ENCODE measurements around the gene RNF41. TPM values are rescaled to one million over a fixed set of nuclear protein-coding genes. Genes with fewer than 3 reads are reported as not detected.
A peak's percentile ranks its signal among the peaks of the same experiment; 100 is the strongest.
"Not testable (repeated sequence)": the region's sequence is repeated elsewhere in the genome, so short reads cannot be mapped to it uniquely, and the experiment has no call there.

Gene RNF41
- polyA plus RNA-seq, 1 of the 3 experiments (the other 2 are of a cell fraction), result 127 TPM

DNA sequence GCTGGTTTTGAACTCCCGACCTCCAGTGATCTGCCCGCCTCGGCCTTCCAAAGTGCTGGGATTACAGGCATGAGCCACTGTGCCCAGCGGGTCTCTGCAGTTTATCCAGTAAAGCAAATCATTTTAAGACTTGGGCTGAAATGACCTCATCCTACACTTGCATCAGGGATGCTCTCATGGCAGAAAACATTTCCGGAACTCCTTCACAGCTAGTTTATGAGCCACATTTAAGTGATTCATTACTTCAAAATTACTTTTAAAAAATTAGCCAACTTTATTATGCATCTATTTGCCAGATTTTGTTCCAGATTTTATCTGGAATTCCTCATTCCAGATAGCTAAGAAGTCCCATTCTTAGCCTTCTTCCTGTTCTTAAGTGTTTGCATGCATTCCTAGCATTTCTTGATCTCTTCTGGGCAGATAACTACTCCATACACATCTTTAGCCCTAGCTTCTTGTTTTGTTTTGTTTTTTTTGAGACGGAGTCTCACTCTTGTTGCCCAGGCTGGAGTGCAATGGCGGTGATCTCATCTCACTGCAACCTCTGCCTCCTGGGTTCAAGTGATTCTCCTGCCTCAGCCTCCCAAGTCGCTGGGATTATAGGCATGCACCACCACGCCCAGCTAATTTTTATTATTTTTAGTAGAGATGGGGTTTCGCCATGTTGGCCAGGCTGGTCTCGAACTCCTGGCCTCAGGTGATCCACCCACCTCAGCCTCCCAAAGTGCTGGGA lies 24.7 kb downstream of the RNF41 start:
- H3K9me2 ChIP-seq; H2AFZ ChIP-seq (ENCODE audit: low read depth); POLR2A ChIA-PET; H3K36me3 ChIP-seq (replicated peaks in 1 of 2; ENCODE audit: control insufficient read depth in 1 of 2, insufficient read depth in 2 of 2, low read length in 1 of 2); DNase-seq; H4K20me1 ChIP-seq (ENCODE audit: insufficient read depth); H3K4me3 ChIP-seq (ENCODE audit: low read depth in 2 of 2, low read length in 1 of 2); H3K27me3 ChIP-seq (ENCODE audit: insufficient read depth); H3K9me3 ChIP-seq; H3K79me2 ChIP-seq (ENCODE audit: insufficient read depth): not testable (repeated sequence)
- WGBS (ENCODE audit: low lambda C conversion rate), result 64% methylated on average over 7 of the region's 11 CpGs
- Histone ChIP-seq H3K9ac (0 out of 2 replicates have a peak overlapping the region, but pooled peaks have one; percentile 9), H3K4me2 (peak overlapping the region; percentile 42; the same call in 1 of the 2 replicates), H3K4me1 (ENCODE audit: control insufficient read depth in 1 of 2, insufficient read depth in 2 of 2, low read depth in 1 of 2, low read length in 1 of 2) (peaks cover 0 to 14% of the 10 kb centered on the region in 2 experiments; a peak in 1 of 4 replicates), H3F3A (replicated peaks; ENCODE audit: insufficient read depth) (peaks cover 31% of the 10 kb centered on the region), H3K27ac (ENCODE audit: low read depth in 2 of 2, low read length in 1 of 2) (peak overlapping the region in 1 of 2 experiments; percentile 77; a peak in 2 of 4 replicates)
- TF ChIP-seq EP300 (IDR thresholded peaks at IDR 0.05; ENCODE audit: borderline replicate concordance in 1 of 2, low read depth in 1 of 2, low read length in 1 of 2) (peak in 1 of 2 experiments; percentile 79; a peak in 2 of 4 replicates), FOXM1 (IDR thresholded peaks at IDR 0.05; ENCODE audit: low read depth) (peak; percentile 74; the same call in 1 of the 2 replicates), TCF12 (IDR thresholded peaks at IDR 0.05) (peak; percentile 86), FOSL2 (IDR thresholded peaks at IDR 0.05; ENCODE audit: borderline replicate concordance, low read depth) (peak; percentile 70), PBX3 (IDR thresholded peaks at IDR 0.05) (peak; percentile 80), JUND (IDR thresholded peaks at IDR 0.05) (peak; percentile 88), ELF1 (IDR thresholded peaks at IDR 0.05) (peak; percentile 79), TEAD4 (IDR thresholded peaks at IDR 0.05; ENCODE audit: borderline replicate concordance, insufficient read depth) (peak; percentile 94), NFIC (IDR thresholded peaks at IDR 0.05; ENCODE audit: borderline replicate concordance) (peak; percentile 65; the same call in 1 of the 2 replicates), RXRA (IDR thresholded peaks at IDR 0.05; ENCODE audit: borderline replicate concordance, low read depth) (peak; percentile 6; the same call in 1 of the 2 replicates)
- CTCF ChIA-PET, result interaction anchor here (1.0 to 10.6 kb wide), 3 partner anchors 8 to 61 kb away, joined by 6 to 123 read pairs (median 37); partner anchors contain the start of genes ANKRD52 and SMARCC2

- Histone ChIP-seq H2AFZ (ENCODE audit: low read depth) (peak overlapping the region; percentile 83), H3K4me1 (ENCODE audit: control insufficient read depth in 1 of 2, insufficient read depth in 2 of 2, low read depth in 1 of 2, low read length in 1 of 2) (peaks cover 2 to 12% of the 10 kb centered on the region in 2 experiments; a peak in 2 of 4 replicates), H3K9me2 (no peaks in the 10 kb centered on the region), H3K9ac (no peak overlapping the region), H3K27me3 (ENCODE audit: insufficient read depth) (no peaks in the 10 kb centered on the region), H3K27ac (ENCODE audit: low read depth in 2 of 2, low read length in 1 of 2) (peak overlapping the region in 1 of 2 experiments; percentile 17; a peak in 1 of 4 replicates), H3K4me2 (no peak overlapping the region; the same call in 1 of the 2 replicates), H3K9me3 (no peaks in the 10 kb centered on the region), H3K36me3 (replicated peaks in 1 of 2; ENCODE audit: control insufficient read depth in 1 of 2, insufficient read depth in 2 of 2, low read length in 1 of 2) (no peaks in the 10 kb centered on the region), H3K79me2 (ENCODE audit: insufficient read depth) (peaks cover 8% of the 10 kb centered on the region), H3F3A (replicated peaks; ENCODE audit: insufficient read depth) (peaks cover 29% of the 10 kb centered on the region), H4K20me1 (ENCODE audit: insufficient read depth) (no peaks in the 10 kb centered on the region), H3K4me3 (ENCODE audit: low read depth in 2 of 2, low read length in 1 of 2) (peak overlapping the region in 1 of 2 experiments; percentile 23; a peak in 1 of 4 replicates)
- DNase-seq, result peak; percentile 73
- ChIA-PET POLR2A (no interaction called here), CTCF (interaction anchor here (0.8 to 13.8 kb wide), 6 partner anchors 14 to 70 kb away, joined by 7 to 272 read pairs (median 35); partner anchors contain the start of genes ANKRD52, ESYT1, RNF41 and RPL41)
- 0% methylated on average over 1 of the region's 1 CpG for WGBS (ENCODE audit: low lambda C conversion rate)
- TF ChIP-seq POLR2AphosphoS5 (IDR thresholded peaks at IDR 0.05; ENCODE audit: low read depth, low read length), result 0 out of 2 replicates have a peak, but pooled peaks have one; percentile 27
- no peak for TF ChIP-seq ELF1 (IDR thresholded peaks at IDR 0.05)
- peak; percentile 91 for TF ChIP-seq YY1 (IDR thresholded peaks at IDR 0.05; ENCODE audit: low read depth)
- TF ChIP-seq GABPA (IDR thresholded peaks at IDR 0.05; ENCODE audit: low read depth), result no peak
- TF ChIP-seq, protein P1, sequence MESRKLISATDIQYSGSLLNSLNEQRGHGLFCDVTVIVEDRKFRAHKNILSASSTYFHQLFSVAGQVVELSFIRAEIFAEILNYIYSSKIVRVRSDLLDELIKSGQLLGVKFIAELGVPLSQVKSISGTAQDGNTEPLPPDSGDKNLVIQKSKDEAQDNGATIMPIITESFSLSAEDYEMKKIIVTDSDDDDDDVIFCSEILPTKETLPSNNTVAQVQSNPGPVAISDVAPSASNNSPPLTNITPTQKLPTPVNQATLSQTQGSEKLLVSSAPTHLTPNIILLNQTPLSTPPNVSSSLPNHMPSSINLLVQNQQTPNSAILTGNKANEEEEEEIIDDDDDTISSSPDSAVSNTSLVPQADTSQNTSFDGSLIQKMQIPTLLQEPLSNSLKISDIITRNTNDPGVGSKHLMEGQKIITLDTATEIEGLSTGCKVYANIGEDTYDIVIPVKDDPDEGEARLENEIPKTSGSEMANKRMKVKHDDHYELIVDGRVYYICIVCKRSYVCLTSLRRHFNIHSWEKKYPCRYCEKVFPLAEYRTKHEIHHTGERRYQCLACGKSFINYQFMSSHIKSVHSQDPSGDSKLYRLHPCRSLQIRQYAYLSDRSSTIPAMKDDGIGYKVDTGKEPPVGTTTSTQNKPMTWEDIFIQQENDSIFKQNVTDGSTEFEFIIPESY (IDR thresholded peaks at IDR 0.05; ENCODE audit: borderline replicate concordance, low read depth), result no peak
- TF ChIP-seq FOXM1 (IDR thresholded peaks at IDR 0.05; ENCODE audit: low read depth), result no peak
- no peak for TF ChIP-seq TEAD4 (IDR thresholded peaks at IDR 0.05; ENCODE audit: borderline replicate concordance, insufficient read depth)
- TF ChIP-seq EP300 (IDR thresholded peaks at IDR 0.05; ENCODE audit: borderline replicate concordance in 1 of 2, low read depth in 1 of 2, low read length in 1 of 2), result no peak
- peak; percentile 74 for TF ChIP-seq SMC3 (IDR thresholded peaks at IDR 0.05; ENCODE audit: low read depth, low read length)
- TF ChIP-seq RCOR1 (IDR thresholded peaks at IDR 0.05; ENCODE audit: low read length), result 0 out of 2 replicates have a peak, but pooled peaks have one; percentile 25
- TF ChIP-seq NRF1 (IDR thresholded peaks at IDR 0.05; ENCODE audit: low read depth, low read length), result no peak
- peak; percentile 59; the same call in 1 of the 2 replicates for TF ChIP-seq TAF1 (IDR thresholded peaks at IDR 0.05; ENCODE audit: borderline replicate concordance, low read depth, low read length)
- TF ChIP-seq, protein P2, sequence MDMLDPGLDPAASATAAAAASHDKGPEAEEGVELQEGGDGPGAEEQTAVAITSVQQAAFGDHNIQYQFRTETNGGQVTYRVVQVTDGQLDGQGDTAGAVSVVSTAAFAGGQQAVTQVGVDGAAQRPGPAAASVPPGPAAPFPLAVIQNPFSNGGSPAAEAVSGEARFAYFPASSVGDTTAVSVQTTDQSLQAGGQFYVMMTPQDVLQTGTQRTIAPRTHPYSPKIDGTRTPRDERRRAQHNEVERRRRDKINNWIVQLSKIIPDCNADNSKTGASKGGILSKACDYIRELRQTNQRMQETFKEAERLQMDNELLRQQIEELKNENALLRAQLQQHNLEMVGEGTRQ (IDR thresholded peaks at IDR 0.05; ENCODE audit: borderline replicate concordance, low read depth, low read length), result no peak
- TF ChIP-seq RXRA (IDR thresholded peaks at IDR 0.05; ENCODE audit: borderline replicate concordance, low read depth), result no peak
- no peak for TF ChIP-seq FOSL2 (IDR thresholded peaks at IDR 0.05; ENCODE audit: borderline replicate concordance, low read depth)
- no peak for TF ChIP-seq IRF3 (IDR thresholded peaks at IDR 0.05; ENCODE audit: low read depth, low read length)
- no peak for TF ChIP-seq TCF12 (IDR thresholded peaks at IDR 0.05)
These were observed 28.6 kb downstream of the RNF41 start for GRCh38 chr12:56193025-56193578.
